BLaER1 treated with 17β-estradiol and CSF1 and Interleukin-3, amounts not matched to agents 10 nM and 100 nM (cell line): Measurements from ENCODE around the gene MBP.

ENCODE experiments used
- H3K27ac ChIP-seq, 11 experiments: shearing (Covaris generic); formaldehyde crosslinking; 2 replicates each; pipeline ENCODE4 v1.8.1; 2022
- H3K27me3 ChIP-seq, 11 experiments: shearing (Covaris generic); formaldehyde crosslinking; 2 replicates each; pipeline ENCODE4 v1.8.1; 2022
- H3K36me3 ChIP-seq, 11 experiments: shearing (Covaris generic); formaldehyde crosslinking; 2 replicates each; pipeline ENCODE4 v1.8.1; 2022
- H3K4me1 ChIP-seq, 10 experiments: shearing (Covaris generic); formaldehyde crosslinking; 2 replicates each; pipeline ENCODE4 v1.8.1; 2022
- H3K4me2 ChIP-seq, 11 experiments: shearing (Covaris generic); formaldehyde crosslinking; 2 replicates each; pipeline ENCODE4 v1.8.1; 2022
- H3K4me3 ChIP-seq, 10 experiments: shearing (Covaris generic); formaldehyde crosslinking; 2 replicates each; pipeline ENCODE4 v1.8.1; 2022
- H3K9ac ChIP-seq, 11 experiments: shearing (Covaris generic); formaldehyde crosslinking; 2 replicates each; pipeline ENCODE4 v1.8.1; 2022
- H3K9me3 ChIP-seq, 11 experiments: shearing (Covaris generic); formaldehyde crosslinking; replicated peaks in 1 of 11; 2 replicates each; pipeline ENCODE4 v1.8.1; 2022
- H4K20me1 ChIP-seq, 11 experiments: shearing (Covaris generic); formaldehyde crosslinking; 2 replicates each; pipeline ENCODE4 v1.8.1; 2022
- Cebpa-rat ChIP-seq, 11 experiments: shearing (Covaris generic); IDR thresholded peaks; 2 replicates each; pipeline ENCODE4 v1.8.1; 2022

MBP gene

GRCh38 chr18:77111951-77112746, 20.4 kb downstream of the MBP start:
- Histone ChIP-seq H3K4me2 (peak overlapping the region in 9 of 11 experiments; percentile 7 to 97 (median 85); a peak in 16 of 22 replicates), H3K27me3 (no peaks in the 10 kb centered on the region), H3K36me3 (peaks cover 35 to 93% (median 80%) of the 10 kb centered on the region in 11 experiments; a peak in 21 of 22 replicates), H3K27ac (peak overlapping the region in 10 of 11 experiments; percentile 15 to 85 (median 54); a peak in 15 of 22 replicates), H3K4me1 (peaks cover 76 to 100% (median 100%) of the 10 kb centered on the region in 10 experiments), H3K9ac (peak overlapping the region in 7 of 11 experiments; percentile 2 to 50 (median 32); a peak in 7 of 22 replicates), H3K4me3 (peak overlapping the region in 3 of 10 experiments; percentile 6 to 38 (median 9); a peak in 3 of 20 replicates), H4K20me1 (peaks cover 13 to 100% (median 87%) of the 10 kb centered on the region in 11 experiments; a peak in 17 of 22 replicates), H3K9me3 (no peaks in the 10 kb centered on the region)
- no peak for TF ChIP-seq Cebpa-rat (IDR thresholded peaks at IDR 0.05)

GRCh38 chr18:77111449-77111848, 21.1 kb downstream of the MBP start:
- peak overlapping the region in 8 of 11 experiments; percentile 21 to 97 (median 86); a peak in 13 of 22 replicates for H3K4me2 ChIP-seq
- H3K36me3 ChIP-seq = peaks cover 33 to 93% (median 80%) of the 10 kb centered on the region in 11 experiments; a peak in 21 of 22 replicates
- H3K4me3 ChIP-seq = no peak overlapping the region
- peak overlapping the region in 10 of 11 experiments; percentile 15 to 85 (median 48); a peak in 17 of 22 replicates for H3K27ac ChIP-seq
- TF ChIP-seq Cebpa-rat (IDR thresholded peaks at IDR 0.05) = no peak
- peaks cover 76 to 100% (median 100%) of the 10 kb centered on the region in 10 experiments for H3K4me1 ChIP-seq
- peaks cover 13 to 100% (median 90%) of the 10 kb centered on the region in 11 experiments; a peak in 17 of 22 replicates for H4K20me1 ChIP-seq
- peak overlapping the region in 6 of 11 experiments; percentile 2 to 45 (median 24); a peak in 5 of 22 replicates for H3K9ac ChIP-seq
- no peaks in the 10 kb centered on the region for H3K27me3 ChIP-seq
- H3K9me3 ChIP-seq = peaks cover 0 to 2% (median 0%) of the 10 kb centered on the region in 11 experiments; a peak in 1 of 22 replicates

GRCh38 chr18:77110936-77111335, 21.6 kb downstream of the MBP start:
- Histone ChIP-seq H3K27ac (peak overlapping the region in 8 of 11 experiments; percentile 2 to 85 (median 65); a peak in 11 of 22 replicates), H3K4me3 (no peak overlapping the region), H3K27me3 (no peaks in the 10 kb centered on the region), H3K9me3 (peaks cover 0 to 5% (median 0%) of the 10 kb centered on the region in 11 experiments; a peak in 1 of 22 replicates), H3K4me1 (peaks cover 76 to 100% (median 100%) of the 10 kb centered on the region in 10 experiments), H3K4me2 (peak overlapping the region in 6 of 11 experiments; percentile 72 to 97 (median 90); a peak in 12 of 22 replicates), H4K20me1 (peaks cover 13 to 100% (median 87%) of the 10 kb centered on the region in 11 experiments; a peak in 17 of 22 replicates), H3K36me3 (peaks cover 33 to 93% (median 80%) of the 10 kb centered on the region in 11 experiments; a peak in 21 of 22 replicates), H3K9ac (peak overlapping the region in 3 of 11 experiments; percentile 10 to 22 (median 16); a peak in 4 of 22 replicates)
- TF ChIP-seq Cebpa-rat (IDR thresholded peaks at IDR 0.05) = no peak

- Histone ChIP-seq H3K9me3 (peaks cover 0 to 5% (median 0%) of the 10 kb centered on the region in 11 experiments; a peak in 1 of 22 replicates), H3K36me3 (peaks cover 37 to 93% (median 81%) of the 10 kb centered on the region in 11 experiments; a peak in 21 of 22 replicates), H4K20me1 (peaks cover 13 to 100% (median 87%) of the 10 kb centered on the region in 11 experiments; a peak in 17 of 22 replicates), H3K9ac (peak overlapping the region in 1 of 11 experiments; percentile 22; a peak in 1 of 22 replicates), H3K4me1 (peaks cover 76 to 100% (median 100%) of the 10 kb centered on the region in 10 experiments), H3K27ac (peak overlapping the region in 4 of 11 experiments; percentile 4 to 85 (median 43); a peak in 3 of 22 replicates), H3K27me3 (no peaks in the 10 kb centered on the region), H3K4me2 (peak overlapping the region in 7 of 11 experiments; percentile 73 to 97 (median 89); a peak in 12 of 22 replicates), H3K4me3 (no peak overlapping the region)
- TF ChIP-seq Cebpa-rat (IDR thresholded peaks at IDR 0.05) = no peak
Measured at GRCh38 chr18:77110400-77110799, 22.2 kb downstream of the MBP start.

- no peak overlapping the region for H3K4me3 ChIP-seq
- H3K27ac ChIP-seq = peak overlapping the region in 10 of 11 experiments; percentile 4 to 90 (median 60); a peak in 12 of 22 replicates
- H3K9ac ChIP-seq = peak overlapping the region in 1 of 11 experiments; percentile 53; a peak in 2 of 22 replicates
- TF ChIP-seq Cebpa-rat (IDR thresholded peaks at IDR 0.05) = no peak; a peak in 1 of 22 replicates
- peak overlapping the region; percentile 64 to 97 (median 85) for H3K4me2 ChIP-seq
- peaks cover 71 to 100% (median 100%) of the 10 kb centered on the region in 10 experiments for H3K4me1 ChIP-seq
- H3K36me3 ChIP-seq = peaks cover 44 to 93% (median 81%) of the 10 kb centered on the region in 11 experiments
- H3K27me3 ChIP-seq = no peaks in the 10 kb centered on the region
- H3K9me3 ChIP-seq = peaks cover 0 to 5% (median 0%) of the 10 kb centered on the region in 11 experiments; a peak in 1 of 22 replicates
- peaks cover 13 to 100% (median 79%) of the 10 kb centered on the region in 11 experiments; a peak in 17 of 22 replicates for H4K20me1 ChIP-seq
Measured at GRCh38 chr18:77109648-77110019, 22.9 kb downstream of the MBP start.

- H3K4me3 ChIP-seq = no peak overlapping the region; a peak in 1 of 20 replicates
- H3K9me3 ChIP-seq = peaks cover 0 to 5% (median 0%) of the 10 kb centered on the region in 11 experiments; a peak in 1 of 22 replicates
- H3K4me2 ChIP-seq = peak overlapping the region; percentile 64 to 97 (median 85)
- peaks cover 13 to 100% (median 73%) of the 10 kb centered on the region in 11 experiments; a peak in 17 of 22 replicates for H4K20me1 ChIP-seq
- peak overlapping the region; percentile 41 to 90 (median 67) for H3K27ac ChIP-seq
- H3K4me1 ChIP-seq = peaks cover 68 to 100% (median 100%) of the 10 kb centered on the region in 10 experiments
- no peaks in the 10 kb centered on the region for H3K27me3 ChIP-seq
- peak in 3 of 11 experiments; percentile 13 to 58 (median 26); a peak in 3 of 22 replicates for TF ChIP-seq Cebpa-rat (IDR thresholded peaks at IDR 0.05)
- peaks cover 50 to 93% (median 83%) of the 10 kb centered on the region in 11 experiments for H3K36me3 ChIP-seq
- peak overlapping the region; percentile 13 to 55 (median 47); a peak in 16 of 22 replicates for H3K9ac ChIP-seq
Measured at GRCh38 chr18:77108821-77109647, 23.5 kb downstream of the MBP start.

GRCh38 chr18:77108001-77108692, 24.4 kb downstream of the MBP start:
- Histone ChIP-seq H3K4me3 (peak overlapping the region in 1 of 10 experiments; percentile 6; a peak in 2 of 20 replicates), H4K20me1 (peaks cover 13 to 94% (median 64%) of the 10 kb centered on the region in 11 experiments; a peak in 17 of 22 replicates), H3K4me2 (peak overlapping the region; percentile 64 to 97 (median 85)), H3K36me3 (peaks cover 52 to 93% (median 83%) of the 10 kb centered on the region in 11 experiments), H3K27ac (peak overlapping the region; percentile 41 to 90 (median 67)), H3K9me3 (peaks cover 0 to 5% (median 0%) of the 10 kb centered on the region in 11 experiments; a peak in 1 of 22 replicates), H3K27me3 (no peaks in the 10 kb centered on the region), H3K9ac (peak overlapping the region; percentile 24 to 55 (median 47); a peak in 20 of 22 replicates), H3K4me1 (peaks cover 73 to 100% (median 100%) of the 10 kb centered on the region in 10 experiments)
- no peak for TF ChIP-seq Cebpa-rat (IDR thresholded peaks at IDR 0.05)
